Endothelial cell of umbilical vein (primary cell): ENCODE measurements around the gene LGALS8. TPM values are rescaled to one million over a fixed set of nuclear protein-coding genes. Genes with fewer than 3 reads are reported as not detected.

Source experiments
- BruUV-seq: library from RNA; stranded (reverse); fragments of 400-500 nt; replicated peaks from 2 replicates; lab custom pipeline; 2021; lab: Mats Ljungman, UMichigan
- CTCF ChIA-PET: fragments of 300-600, 350-600 bp; sonication (Branson Sonifier 250); formaldehyde crosslinking; loops from one replicate; lab custom pipeline; 2021; ENCODE audit warnings: antibody characterized with exemption, inconsistent platforms; lab: Charles Lee
- POLR2A ChIA-PET: fragments of 300-600, 350-600 bp; sonication (Branson Sonifier 250); formaldehyde crosslinking; loops from one replicate; lab custom pipeline; 2021; ENCODE audit warnings: antibody characterized with exemption, inconsistent platforms; lab: Charles Lee
- DNase-seq: peaks from one replicate; pipeline ENCODE4 v3.0.0-alpha.2; 2011; ENCODE audit warnings: low read depth, low spot score
- FAIRE-seq: peaks from 2 replicates; lab custom pipeline; 2011; peaks lifted over from hg19 to GRCh38; lab: Jason Lieb, UNC
- H2AFZ ChIP-seq: 2 replicates; pipeline ENCODE4 v1.6.0; 2012; ENCODE audit warnings: low read depth, low read length, control low read depth, inconsistent platforms
- H3K27ac ChIP-seq: 2 replicates; pipeline ENCODE4 v1.5.1; 2011; ENCODE audit warnings: low read depth, mild to moderate bottlenecking, control low read depth, low read length, moderate library complexity; ENCODE audit not compliant: insufficient read depth
- H3K27me3 ChIP-seq, 2 experiments: 2 replicates each; pipeline versions ENCODE4 v1.6.0 to v1.6.1; 2011; ENCODE audit warnings: low read length in 2 of 2, mixed read lengths in 1 of 2; ENCODE audit not compliant: control insufficient read depth in 2 of 2, insufficient read depth in 2 of 2
- H3K36me3 ChIP-seq, 2 experiments: 2 replicates in 1 of 2; 3 replicates in 1 of 2; pipeline ENCODE4 v1.5.1; 2011; ENCODE audit warnings: low read length in 2 of 2, mild to moderate bottlenecking in 1 of 2, moderate library complexity in 1 of 2; ENCODE audit not compliant: control insufficient read depth in 2 of 2, insufficient read depth in 2 of 2; ENCODE audit errors: extremely low read depth in 1 of 2
- H3K4me1 ChIP-seq: 3 replicates; pipeline ENCODE4 v1.5.1; 2011; ENCODE audit warnings: mild to moderate bottlenecking, low read length; ENCODE audit not compliant: control insufficient read depth, insufficient read depth; ENCODE audit errors: extremely low read depth
- H3K4me2 ChIP-seq: 2 replicates; pipeline ENCODE4 v1.6.1; 2011; ENCODE audit warnings: low read length, control low read depth, mixed read lengths; ENCODE audit not compliant: insufficient read depth
- H3K4me3 ChIP-seq, 3 experiments: fragments of 200-600 bp in 1 of 3; sonication (generic), shearing (Covaris generic) in 1 of 3; replicated peaks in 1 of 3; 2 replicates each; pipeline ENCODE4 v1.5.1; 2011 to 2016; ENCODE audit warnings: control low read depth in 3 of 3, low read length in 3 of 3, mild to moderate bottlenecking in 2 of 3, inconsistent platforms in 1 of 3, low read depth in 1 of 3, moderate library complexity in 1 of 3; ENCODE audit not compliant: insufficient read depth in 1 of 3
- H3K79me2 ChIP-seq: 2 replicates; pipeline ENCODE4 v1.6.0; 2012; ENCODE audit warnings: low read length, inconsistent platforms; ENCODE audit not compliant: control insufficient read depth, insufficient read depth
- H3K9ac ChIP-seq: replicated peaks from 2 replicates; pipeline ENCODE3; 2011; ENCODE audit warnings: low read length, control low read depth; ENCODE audit not compliant: insufficient read depth; ENCODE audit errors: extremely low read depth
- H3K9me1 ChIP-seq: replicated peaks from 3 replicates; pipeline ENCODE4 v1.6.0; 2011; ENCODE audit warnings: mild to moderate bottlenecking, low read length; ENCODE audit not compliant: control insufficient read depth, insufficient read depth; ENCODE audit errors: extremely low read depth
- H3K9me3 ChIP-seq: replicated peaks from 2 replicates; pipeline ENCODE4 v1.5.1; 2012; ENCODE audit warnings: low read length, inconsistent platforms; ENCODE audit not compliant: control insufficient read depth, insufficient read depth
- H4K20me1 ChIP-seq: replicated peaks from 2 replicates; pipeline ENCODE3; 2011; ENCODE audit warnings: mild to moderate bottlenecking, low read length; ENCODE audit not compliant: control insufficient read depth, insufficient read depth; ENCODE audit errors: extremely low read depth
- CTCF ChIP-seq, 2 donors: IDR thresholded peaks; 1 replicate in 1 of 2; 2 replicates in 1 of 2; pipeline ENCODE4 v1.5.1; 2011; ENCODE audit warnings: low read length in 2 of 2, mild to moderate bottlenecking in 2 of 2, moderate library complexity in 2 of 2, control low read depth in 1 of 2, inconsistent platforms in 1 of 2, low read depth in 1 of 2; ENCODE audit not compliant: insufficient read depth in 1 of 2; ENCODE audit errors: extremely low read depth in 1 of 2
- EZH2 ChIP-seq: IDR thresholded peaks from 2 replicates; pipeline ENCODE4 v1.6.1; 2012; ENCODE audit warnings: borderline replicate concordance, low read depth, mild to moderate bottlenecking, moderate library complexity, low read length, inconsistent platforms; ENCODE audit not compliant: severe bottlenecking
- FOS ChIP-seq: IDR thresholded peaks from 2 replicates; pipeline ENCODE4 v1.6.1; 2011; ENCODE audit warnings: mild to moderate bottlenecking, low read length, moderate library complexity, borderline replicate concordance; ENCODE audit not compliant: insufficient read depth
- GATA2 ChIP-seq: IDR thresholded peaks from 2 replicates; pipeline ENCODE4 v1.7.0; 2011; ENCODE audit warnings: low read depth, mild to moderate bottlenecking, moderate library complexity, mixed read lengths, low read length; ENCODE audit not compliant: insufficient read length, insufficient read depth
- JUN ChIP-seq: IDR thresholded peaks from 2 replicates; pipeline ENCODE4 v1.6.1; 2011; ENCODE audit warnings: borderline replicate concordance, low read depth; ENCODE audit not compliant: insufficient read length, insufficient read depth
- MAX ChIP-seq: IDR thresholded peaks from 2 replicates; pipeline ENCODE4 v1.6.1; 2011; ENCODE audit not compliant: insufficient read depth, insufficient read length
- MYC ChIP-seq: IDR thresholded peaks from one replicate; pipeline ENCODE4 v1.6.1; 2011; ENCODE audit warnings: mild to moderate bottlenecking, low read depth, low read length
- POLR2A ChIP-seq: IDR thresholded peaks from 2 replicates; pipeline ENCODE4 v1.6.1; 2012; ENCODE audit warnings: low read depth, mild to moderate bottlenecking, control low read depth, low read length
- POLR2AphosphoS5 ChIP-seq: IDR thresholded peaks from 2 replicates; pipeline ENCODE4 v1.6.1; 2012; ENCODE audit warnings: low read depth, mild to moderate bottlenecking, control low read depth, low read length, moderate library complexity; ENCODE audit not compliant: insufficient read depth
- dilution Hi-C: fragments of 300-500 bp; cut with MboI; formaldehyde crosslinking; loops from one replicate; pipeline ENCODE4 v1.15.0; 2019; ENCODE audit warnings: low sequenced_read_pairs; ENCODE audit not compliant: extremely low pct_ligation_motif_present
- intact Hi-C: fragments of 100-400 bp; cut with micrococcal nuclease; formaldehyde crosslinking; loops from one replicate; pipeline ENCODE4 v1.10.0; 2022
- polyA plus RNA-seq, 4 experiments: library from polyadenylated mRNA; depleted of rRNA in 3 of 4; stranded (reverse) in 3 of 4; unstranded in 1 of 4; fragments of >200 nt; gene quantifications; 2 replicates each; pipeline versions ENCODE4 v1.2.1 to v1.2.3, GENCODE V29; 2011 to 2012; ENCODE audit warnings: missing spikeins in 1 of 4
- total RNA-seq: library from RNA; stranded (reverse); gene quantifications from 2 replicates; pipeline ENCODE4 v1.2.3, GENCODE V29; 2021

The LGALS8 gene
- total and polyA plus RNA-seq, 2 donors (not counting 3 experiments of a cell fraction or from before 2014, with no cell fraction given) = 45.6 to 49.9 TPM

GRCh38 chr1:236511735-236512418 is 11.9 kb upstream of the LGALS8 start:
- no peak overlapping the region for H3K4me3 ChIP-seq
- POLR2A ChIA-PET = no interaction called here
- dilution Hi-C loops = no loop called here

More at GRCh38 chr1:236511735-236512418, 11.9 kb upstream of the LGALS8 start:
- H2AFZ ChIP-seq = no peak overlapping the region
- FAIRE-seq (no peak), DNase-seq (no peak)
- H3K36me3 ChIP-seq = no peaks in the 10 kb centered on the region
- no peaks in the 10 kb centered on the region for H3K4me1 ChIP-seq
- H3K9me1 ChIP-seq = no peaks in the 10 kb centered on the region
- no peak overlapping the region for H3K4me2 ChIP-seq
- no peaks in the 10 kb centered on the region for H4K20me1 ChIP-seq
- intact Hi-C loops = no loop called here
- CTCF ChIA-PET = interaction anchor here (1.9 kb wide), 1 partner anchor 13 kb away, joined by 6 read pairs; the partner anchor contains the start of gene LGALS8
- H3K27me3 ChIP-seq = peaks cover 2 to 8% of the 10 kb centered on the region in 2 experiments
- H3K9me3 ChIP-seq = no peaks in the 10 kb centered on the region
- BruUV-seq = no TSS peak
- H3K9ac ChIP-seq = no peak overlapping the region
- H3K27ac ChIP-seq = no peak overlapping the region
- TF ChIP-seq FOS (no peak), MYC (no peak), JUN (no peak), GATA2 (no peak), POLR2A (no peak), MAX (no peak), EZH2 (no peak), POLR2AphosphoS5 (no peak), CTCF (IDR thresholded peaks at IDR 0.05; ENCODE audit: extremely low read depth in 1 of 2, insufficient read depth in 1 of 2, low read depth in 1 of 2, low read length in 2 of 2) (no peak)
- no peaks in the 10 kb centered on the region for H3K79me2 ChIP-seq
